Measurements from ENCODE around the gene FMNL3. TPM values are rescaled to one million over a fixed set of nuclear protein-coding genes. Genes with fewer than 3 reads are reported as not detected.
A peak's percentile ranks its signal among the peaks of the same experiment; 100 is the strongest.

The FMNL3 gene
- total RNA-seq, 1 donor from 2014 or later, result 58.4 TPM

DNA sequence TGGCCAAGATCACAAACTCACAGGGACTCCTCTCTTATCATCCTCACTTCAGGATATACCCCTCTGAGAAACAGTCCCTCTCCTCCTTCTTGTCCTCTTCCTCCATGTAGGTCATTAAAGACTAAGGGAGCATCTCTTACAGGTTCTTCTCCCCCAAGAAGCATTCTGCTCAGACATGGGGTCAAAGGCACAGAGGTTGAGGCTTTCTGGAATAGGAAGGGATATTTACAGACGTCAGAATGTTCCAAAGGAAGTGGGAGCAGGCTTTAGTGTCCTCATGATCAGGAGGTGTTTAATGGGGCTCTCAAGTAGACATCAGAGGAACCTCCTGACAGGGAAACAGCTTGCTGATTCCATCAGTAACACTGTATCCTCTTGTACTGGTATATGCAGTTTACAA is 47.5 kb downstream of the FMNL3 start:
- Histone ChIP-seq H3K27me3 (ENCODE audit: insufficient read depth, low read length) (no peaks in the 10 kb centered on the region), H3K36me3 (ENCODE audit: insufficient read depth, low read length) (peaks cover 40% of the 10 kb centered on the region), H4K20me1 (ENCODE audit: insufficient read depth, low read length) (no peaks in the 10 kb centered on the region), H3K9me3 (ENCODE audit: insufficient read depth, low read depth, low read length) (no peaks in the 10 kb centered on the region), H3K4me1 (ENCODE audit: insufficient read depth, low read length) (peaks cover 22% of the 10 kb centered on the region), H2AFZ (ENCODE audit: low read depth, low read length) (no peak overlapping the region), H3K27ac (ENCODE audit: low read depth, low read length) (no peak overlapping the region), H3K4me3 (ENCODE audit: insufficient read depth, low read depth, low read length) (no peak overlapping the region), H3K79me2 (ENCODE audit: insufficient read depth, low read length) (peaks cover 26% of the 10 kb centered on the region), H3K4me2 (ENCODE audit: low read length) (no peak overlapping the region), H3K9ac (ENCODE audit: low read length) (no peak overlapping the region)
- H3K4me3 Mint-ChIP-seq (ENCODE audit: unreplicated experiment), result no peak overlapping the region
- no peak for TF ChIP-seq EZH2 (IDR thresholded peaks at IDR 0.05; ENCODE audit: insufficient read depth, low read length)
- no peak for TF ChIP-seq CTCF (IDR thresholded peaks at IDR 0.05; ENCODE audit: insufficient read depth, low read depth, low read length)
- H3K27me3 Mint-ChIP-seq (ENCODE audit: low read depth, unreplicated experiment), result no peaks in the 10 kb centered on the region
- peaks cover 4% of the 10 kb centered on the region for H3K9me3 Mint-ChIP-seq (ENCODE audit: unreplicated experiment)
- H3K36me3 Mint-ChIP-seq (ENCODE audit: low read depth, unreplicated experiment), result peaks cover 38% of the 10 kb centered on the region
- DNase-seq (ENCODE audit: low read depth) (no peak), FAIRE-seq (no peak)
- no peak overlapping the region for H3K27ac Mint-ChIP-seq (ENCODE audit: unreplicated experiment)
- H3K4me1 Mint-ChIP-seq (ENCODE audit: low read depth, unreplicated experiment), result peaks cover 34% of the 10 kb centered on the region

DNA sequence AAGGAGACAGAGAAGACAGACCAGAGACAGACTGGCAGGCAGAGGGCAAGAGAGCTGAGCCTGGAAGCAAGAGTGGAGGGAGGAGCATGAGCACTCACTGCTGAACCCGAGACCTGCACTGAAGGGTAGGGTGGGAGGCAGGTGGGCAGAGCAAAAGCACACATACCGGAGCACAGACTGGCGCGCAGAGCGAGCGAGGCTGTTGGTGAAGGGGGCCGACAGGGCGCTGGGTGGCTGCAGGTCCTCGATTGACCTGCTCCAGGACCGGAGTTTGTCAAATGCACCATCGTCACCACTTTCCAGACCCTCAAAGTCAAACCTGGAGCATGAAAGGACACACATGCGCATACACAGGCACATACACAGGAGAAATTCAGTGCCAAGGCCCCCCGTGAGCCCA is 48.9 kb downstream of the FMNL3 start:
- peaks cover 22% of the 10 kb centered on the region for H3K4me1 Mint-ChIP-seq (ENCODE audit: low read depth, unreplicated experiment)
- Histone ChIP-seq H3K36me3 (ENCODE audit: insufficient read depth, low read length) (peaks cover 54% of the 10 kb centered on the region), H4K20me1 (ENCODE audit: insufficient read depth, low read length) (no peaks in the 10 kb centered on the region), H3K4me2 (ENCODE audit: low read length) (no peak overlapping the region), H3K27me3 (ENCODE audit: insufficient read depth, low read length) (no peaks in the 10 kb centered on the region), H2AFZ (ENCODE audit: low read depth, low read length) (no peak overlapping the region), H3K79me2 (ENCODE audit: insufficient read depth, low read length) (peaks cover 17% of the 10 kb centered on the region), H3K4me1 (ENCODE audit: insufficient read depth, low read length) (peaks cover 11% of the 10 kb centered on the region), H3K27ac (ENCODE audit: low read depth, low read length) (no peak overlapping the region), H3K9ac (ENCODE audit: low read length) (no peak overlapping the region), H3K4me3 (ENCODE audit: insufficient read depth, low read depth, low read length) (no peak overlapping the region), H3K9me3 (ENCODE audit: insufficient read depth, low read depth, low read length) (no peaks in the 10 kb centered on the region)
- TF ChIP-seq EZH2 (IDR thresholded peaks at IDR 0.05; ENCODE audit: insufficient read depth, low read length) (no peak), CTCF (IDR thresholded peaks at IDR 0.05; ENCODE audit: insufficient read depth, low read depth, low read length) (no peak)
- peaks cover 43% of the 10 kb centered on the region for H3K36me3 Mint-ChIP-seq (ENCODE audit: low read depth, unreplicated experiment)
- peak overlapping the region; percentile 90 for H3K27ac Mint-ChIP-seq (ENCODE audit: unreplicated experiment)
- no peak for DNase-seq (ENCODE audit: low read depth)
- no peak overlapping the region for H3K4me3 Mint-ChIP-seq (ENCODE audit: unreplicated experiment)
- H3K27me3 Mint-ChIP-seq (ENCODE audit: low read depth, unreplicated experiment), result no peaks in the 10 kb centered on the region
- no peak for FAIRE-seq
- H3K9me3 Mint-ChIP-seq (ENCODE audit: unreplicated experiment), result peaks cover 4% of the 10 kb centered on the region

DNA sequence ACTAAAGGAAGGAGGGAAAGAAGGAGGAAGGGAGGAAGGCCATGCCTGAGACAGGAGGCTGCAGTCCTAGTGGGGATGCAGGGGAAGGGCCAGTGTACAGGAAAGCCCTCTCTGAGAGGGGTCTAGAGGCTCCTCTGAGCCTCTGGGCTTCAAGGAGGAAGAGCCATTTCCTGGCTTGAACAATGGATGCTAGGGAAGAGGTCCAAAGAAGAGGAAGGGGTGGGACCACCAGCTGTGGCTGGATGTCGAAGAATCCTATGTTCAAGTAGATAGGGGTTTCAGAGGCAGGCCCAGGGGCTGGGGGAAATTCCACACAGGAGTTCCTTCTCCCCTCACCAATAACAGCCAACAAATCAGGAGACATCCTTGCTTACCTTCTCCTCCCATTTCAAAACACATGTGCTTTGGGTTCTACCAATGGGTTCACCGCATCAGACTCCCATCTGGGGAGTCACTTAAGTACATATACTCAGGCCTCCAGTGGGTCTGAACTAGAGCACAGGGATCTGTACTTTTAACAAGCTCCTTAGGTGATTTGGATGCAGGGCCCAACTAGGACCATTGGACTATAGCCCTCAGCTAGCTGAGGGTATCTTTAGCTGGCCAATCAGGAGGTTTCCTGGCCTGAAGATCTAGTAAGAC is 51.5 kb downstream of the FMNL3 start:
- H3K9ac ChIP-seq (ENCODE audit: low read length), result no peak overlapping the region
- no peak overlapping the region for H3K4me2 ChIP-seq (ENCODE audit: low read length)
- Mint-ChIP-seq H3K4me1 (ENCODE audit: low read depth, unreplicated experiment) (peaks cover 2% of the 10 kb centered on the region), H3K36me3 (ENCODE audit: low read depth, unreplicated experiment) (peaks cover 35% of the 10 kb centered on the region), H3K9me3 (ENCODE audit: unreplicated experiment) (peaks cover 4% of the 10 kb centered on the region), H3K27ac (ENCODE audit: unreplicated experiment) (peak overlapping the region; percentile 66), H3K27me3 (ENCODE audit: low read depth, unreplicated experiment) (no peaks in the 10 kb centered on the region), H3K4me3 (ENCODE audit: unreplicated experiment) (no peak overlapping the region)
- H2AFZ ChIP-seq (ENCODE audit: low read depth, low read length), result no peak overlapping the region
- no peaks in the 10 kb centered on the region for H3K4me1 ChIP-seq (ENCODE audit: insufficient read depth, low read length)
- H3K27ac ChIP-seq (ENCODE audit: low read depth, low read length), result no peak overlapping the region
- no peaks in the 10 kb centered on the region for H3K27me3 ChIP-seq (ENCODE audit: insufficient read depth, low read length)
- FAIRE-seq (no peak), DNase-seq (ENCODE audit: low read depth) (no peak)
- peaks cover under 1% of the 10 kb centered on the region for H3K79me2 ChIP-seq (ENCODE audit: insufficient read depth, low read length)
- H4K20me1 ChIP-seq (ENCODE audit: insufficient read depth, low read length), result no peaks in the 10 kb centered on the region
- H3K36me3 ChIP-seq (ENCODE audit: insufficient read depth, low read length), result peaks cover 62% of the 10 kb centered on the region
- no peaks in the 10 kb centered on the region for H3K9me3 ChIP-seq (ENCODE audit: insufficient read depth, low read depth, low read length)
- no peak for TF ChIP-seq CTCF (IDR thresholded peaks at IDR 0.05; ENCODE audit: insufficient read depth, low read depth, low read length)
- TF ChIP-seq EZH2 (IDR thresholded peaks at IDR 0.05; ENCODE audit: insufficient read depth, low read length), result no peak
- no peak overlapping the region for H3K4me3 ChIP-seq (ENCODE audit: insufficient read depth, low read depth, low read length)

Data from astrocyte (in vitro differentiated cells and primary cell).